ENCODE measurements around the gene DAZL.

The DAZL gene

DNA sequence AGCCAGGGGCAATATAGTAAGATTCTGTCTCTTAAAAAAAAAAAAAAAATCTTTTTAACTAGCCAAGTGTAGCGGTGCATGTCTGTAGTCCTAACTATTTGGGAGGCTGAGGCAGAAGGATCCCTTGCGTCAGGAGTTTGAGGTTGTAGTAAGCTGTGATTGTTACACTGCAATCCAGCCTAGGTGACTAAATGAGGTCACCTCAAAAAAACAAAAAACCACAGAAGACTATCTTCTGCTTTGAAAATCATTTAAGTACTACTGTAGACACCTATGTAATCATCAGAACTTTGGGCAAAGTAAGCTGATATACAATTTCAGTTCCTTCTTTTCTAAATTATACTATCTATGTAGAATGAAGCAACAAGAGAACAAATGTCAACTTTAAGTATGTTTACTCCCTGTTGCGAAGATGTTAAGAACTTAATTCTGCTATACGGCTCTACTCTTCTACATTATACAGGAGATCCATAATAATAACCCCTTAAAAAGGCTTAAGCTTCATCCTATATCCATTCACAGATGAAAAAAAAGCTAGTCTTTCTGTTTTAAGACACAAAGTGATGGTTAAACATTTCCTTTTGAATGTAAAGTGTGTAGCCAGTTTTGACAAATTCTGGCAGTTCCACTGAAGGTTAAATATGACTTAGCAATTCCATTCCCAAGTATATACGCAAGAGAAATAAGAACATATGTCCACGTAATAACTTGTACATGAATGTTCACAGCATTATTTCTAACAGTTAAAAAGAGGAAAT, 15.2 kb downstream of the DAZL start:
- no peak for DNase-seq

DNA sequence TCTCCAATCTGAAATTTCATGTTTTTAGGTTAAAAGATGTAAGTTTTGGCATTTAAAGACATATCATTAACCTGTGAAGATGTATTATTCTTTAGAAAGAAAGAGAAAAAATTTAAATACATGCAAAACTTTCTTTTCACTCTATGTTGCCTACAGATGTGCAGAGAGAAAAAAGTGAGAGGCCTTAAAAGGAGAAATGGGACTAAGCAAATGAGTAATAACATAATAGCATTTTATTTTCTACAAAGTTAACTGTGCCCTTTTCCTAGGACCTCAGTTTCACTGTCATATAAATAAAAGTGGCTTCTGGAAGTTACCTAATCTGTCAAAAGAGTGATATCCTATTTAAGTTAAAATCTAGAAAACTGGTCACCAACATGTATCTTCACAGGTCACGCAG, 16.1 kb downstream of the DAZL start:
- no peak for DNase-seq

DNA sequence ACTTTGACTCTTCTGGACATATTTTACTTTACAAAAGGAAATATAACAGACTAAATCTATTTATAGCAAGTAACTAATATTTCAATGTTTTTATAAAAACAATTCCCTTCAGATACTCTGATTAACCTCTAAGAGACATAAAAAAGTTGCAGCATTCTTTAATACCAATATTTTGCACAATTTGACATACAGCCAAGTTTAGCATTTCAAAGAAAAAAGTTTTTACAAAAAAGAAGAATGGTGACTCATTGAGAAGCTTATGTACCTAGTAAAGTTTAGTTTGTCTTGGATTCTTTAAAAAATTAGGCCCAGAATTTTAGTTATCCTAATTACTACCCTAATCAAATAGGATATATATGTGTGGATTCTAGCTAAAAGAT, 17.6 kb downstream of the DAZL start:
- no peak for DNase-seq

- DNase-seq = no peak
Observed at GRCh38 chr3:16587047-16587680, 18.1 kb downstream of the DAZL start.

- DNase-seq = no peak
Observed at GRCh38 chr3:16584880-16585279, 20.3 kb downstream of the DAZL start.

- DNase-seq = no peak
Observed at GRCh38 chr3:16583551-16583950, 21.7 kb downstream of the DAZL start.

DNA sequence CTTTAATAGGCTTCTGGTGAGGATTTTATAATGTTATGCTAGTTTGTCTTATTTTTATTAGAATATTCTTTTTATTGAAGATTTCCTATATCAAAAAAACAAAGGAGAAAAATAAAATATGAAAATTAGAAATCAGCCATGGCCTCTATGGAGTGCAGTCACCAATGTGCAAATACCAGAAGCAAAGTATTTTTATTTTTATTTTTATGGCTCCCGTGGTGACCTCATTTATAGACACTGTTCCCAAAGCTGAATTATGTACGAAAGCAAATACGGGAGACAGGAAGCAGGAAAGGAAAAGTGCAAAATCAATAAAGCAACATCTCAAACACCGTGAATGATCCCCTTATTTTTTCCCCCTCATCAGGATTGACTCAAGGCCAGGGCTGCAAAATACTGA, 35.1 kb downstream of the DAZL start:
- DNase-seq = no peak

DNA sequence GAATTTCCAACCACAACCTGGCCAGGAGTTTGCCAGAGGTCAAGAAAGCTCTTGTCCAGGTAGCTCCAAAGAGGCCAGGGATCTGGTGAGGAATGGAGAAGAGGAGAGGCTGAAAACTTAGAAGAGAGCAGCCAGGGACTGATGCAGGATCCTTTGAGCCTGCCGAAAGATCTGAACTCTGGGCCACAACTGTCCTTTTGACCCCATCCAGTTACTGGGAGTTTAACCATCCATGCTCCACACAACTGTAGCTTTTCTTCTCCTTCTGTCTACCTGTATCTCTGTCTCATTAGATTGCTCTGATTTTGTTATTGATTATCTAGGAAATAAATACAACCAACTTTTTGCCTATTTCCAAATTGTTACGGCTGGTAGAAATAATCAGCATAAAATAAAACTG, 36.7 kb downstream of the DAZL start:
- no peak for DNase-seq

- DNase-seq = no peak
Observed at GRCh38 chr3:16568115-16568514, 37.1 kb downstream of the DAZL start.

- peak in 2 of 3 donors; percentile 35 to 37 for DNase-seq
Observed at GRCh38 chr3:16559653-16560365, 45.4 kb downstream of the DAZL start.

DNA sequence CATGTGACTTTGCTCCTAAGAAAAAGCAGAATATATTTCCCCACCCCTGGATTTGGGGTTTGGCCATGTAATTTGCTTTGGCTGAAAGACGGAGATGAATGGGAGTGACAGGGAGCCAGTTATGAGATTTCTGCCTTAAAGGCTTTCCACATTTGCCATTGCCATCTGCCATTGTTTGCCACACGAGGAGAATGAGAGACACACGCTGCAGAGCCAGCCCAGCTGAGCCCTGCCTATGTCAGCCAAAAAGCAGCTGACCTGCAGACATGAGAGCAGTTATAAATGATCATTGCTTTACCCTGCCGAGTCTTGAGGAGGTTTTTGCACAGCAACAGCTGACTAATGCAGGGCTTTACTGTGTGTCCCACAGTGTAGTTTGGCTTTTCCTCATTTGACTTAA, 51.1 kb downstream of the DAZL start:
- DNase-seq = no peak

DNA sequence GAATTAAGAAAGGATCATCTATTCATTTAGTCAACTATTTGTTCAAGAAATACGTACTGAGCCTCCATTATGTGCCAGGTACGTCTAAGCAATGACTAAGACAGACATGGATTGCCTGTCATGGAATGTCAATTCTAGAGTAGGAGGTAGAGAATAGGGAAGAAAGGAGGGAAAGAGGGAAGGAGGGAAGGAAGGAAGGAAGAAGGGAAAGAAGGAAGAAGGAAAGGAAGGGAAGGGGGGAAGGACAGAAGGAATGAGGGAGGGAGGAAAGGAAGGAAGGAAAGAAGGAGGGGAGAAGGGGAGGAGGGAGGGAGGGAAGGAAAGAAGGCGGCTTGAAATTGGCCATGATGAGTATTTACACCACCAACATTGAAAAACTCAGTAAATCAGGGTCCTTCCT, 52.5 kb downstream of the DAZL start:
- no peak for DNase-seq

- DNase-seq = no peak
Observed at GRCh38 chr3:16551342-16551976, 53.8 kb downstream of the DAZL start.

- DNase-seq = peak; percentile 87 to 94 (median 89)
Observed at GRCh38 chr3:16550676-16551341, 54.4 kb downstream of the DAZL start.

DNA sequence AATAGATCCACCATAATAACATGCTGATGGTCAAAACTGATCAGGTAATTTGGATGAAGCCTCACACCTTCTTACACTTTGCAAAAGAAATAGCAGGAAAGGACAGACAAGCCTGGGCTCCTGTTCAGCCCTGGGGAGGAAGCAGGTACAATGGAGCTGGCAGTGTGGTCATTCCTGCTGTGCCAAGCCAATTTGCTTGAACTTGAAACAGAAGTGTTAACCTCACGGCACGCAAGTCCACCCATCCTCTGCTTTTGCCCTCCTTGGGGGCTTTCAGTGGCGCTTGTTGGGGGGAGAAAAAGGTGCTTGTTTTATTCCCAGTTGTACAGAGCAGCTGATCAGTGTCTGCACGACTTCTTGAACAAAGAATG, 54.9 kb downstream of the DAZL start:
- DNase-seq = no peak

DNA sequence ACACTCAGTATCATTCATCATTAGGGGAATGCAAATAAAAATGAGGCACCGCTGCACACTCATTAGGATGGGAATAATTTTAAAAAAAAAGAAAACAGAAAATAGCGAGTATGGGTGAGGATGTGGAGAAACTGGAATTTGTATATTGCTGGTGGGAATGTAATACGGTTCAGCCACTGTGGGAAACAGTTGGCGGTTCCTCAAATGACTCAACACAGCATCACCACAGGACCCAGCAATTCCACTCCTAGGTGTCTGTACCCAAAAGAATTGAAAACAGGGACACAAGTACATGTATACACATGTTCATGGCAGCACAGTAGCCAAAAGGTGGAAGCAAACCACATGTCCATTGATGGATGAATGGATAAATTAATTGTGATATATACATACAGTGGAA, 56.5 kb downstream of the DAZL start:
- DNase-seq = peak in 2 of 3 donors; percentile 33 to 39

DNA sequence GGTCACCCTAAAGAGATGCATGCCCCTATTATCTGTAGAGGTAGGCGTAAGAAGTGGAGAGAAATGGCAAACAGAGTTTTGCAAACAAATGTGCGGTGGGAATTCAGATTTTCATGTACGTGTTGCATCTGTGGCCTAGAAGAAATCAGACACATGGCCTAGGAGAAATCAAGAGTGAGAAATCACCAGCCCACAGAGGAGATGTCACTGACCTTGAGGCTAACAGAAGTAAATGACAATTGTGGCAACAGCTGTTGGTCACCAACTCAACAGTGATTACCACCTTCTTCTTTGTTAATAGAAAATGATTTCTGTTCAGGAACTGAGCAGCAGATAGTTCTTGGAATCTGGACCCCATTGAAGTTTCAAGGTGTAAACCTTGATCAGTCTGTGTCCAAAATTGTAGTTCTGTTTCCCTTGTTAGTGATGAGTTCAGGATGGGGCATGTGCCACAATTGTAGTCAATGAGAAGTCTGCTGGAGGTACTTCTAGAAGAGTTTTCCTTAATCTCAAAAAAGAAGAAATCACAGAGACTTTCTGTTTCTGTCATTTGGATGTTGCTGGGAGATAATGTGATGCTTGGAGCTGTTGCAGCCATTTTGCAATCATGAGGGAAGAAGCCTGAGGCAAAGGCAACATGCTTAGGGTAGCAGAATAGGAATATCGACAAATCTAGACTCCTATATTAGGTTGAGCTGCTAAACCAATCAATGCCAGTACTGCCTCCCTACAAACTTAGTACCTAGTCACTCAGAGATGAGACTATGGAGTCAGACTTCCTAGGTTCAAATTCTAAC, 57.5 kb downstream of the DAZL start:
- peak in 1 of 3 donors; percentile 47 for DNase-seq

DNA sequence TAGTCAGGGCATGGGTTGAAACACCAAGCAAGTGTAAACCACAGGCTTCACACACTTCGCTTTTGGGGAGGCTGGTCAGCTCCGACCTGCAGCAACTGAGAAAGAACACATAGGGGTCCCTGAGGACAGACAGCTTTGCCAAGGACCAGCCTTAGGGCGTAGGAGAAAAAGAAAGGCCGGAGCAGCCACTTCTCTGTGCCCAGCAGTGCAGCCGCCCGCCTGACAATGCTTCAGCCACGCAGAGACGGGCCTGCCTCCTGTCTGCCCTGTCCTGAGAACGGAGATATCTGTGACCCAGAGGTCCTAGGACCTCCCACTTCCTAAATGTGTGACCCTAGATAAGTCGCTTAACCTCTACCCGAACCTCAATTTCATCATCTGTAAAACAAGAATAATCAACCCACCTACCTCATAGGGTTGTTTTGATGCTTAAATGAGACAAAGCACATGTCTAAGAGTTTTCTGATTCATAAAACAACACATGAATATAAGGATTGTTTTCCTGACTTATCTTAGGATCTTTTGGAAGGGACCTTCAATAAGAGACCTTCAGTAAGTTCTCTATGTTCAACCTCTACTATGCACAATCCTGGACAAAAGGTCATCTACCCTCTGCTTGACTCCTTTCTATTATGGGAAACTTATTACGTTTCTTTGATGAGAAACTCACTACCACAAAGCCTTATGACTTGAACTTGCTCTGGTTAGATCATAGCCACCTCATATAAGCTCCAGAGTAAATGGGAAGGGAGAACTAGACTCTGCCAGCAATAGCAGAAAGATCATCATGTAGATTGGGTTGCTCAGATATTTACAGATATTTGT, 58.8 kb downstream of the DAZL start:
- peak; percentile 37 to 43 (median 43) for DNase-seq

GRCh38 chr3:16545413-16546185, 59.6 kb downstream of the DAZL start:
- DNase-seq = no peak

GRCh38 chr3:16543242-16543864, 61.9 kb downstream of the DAZL start:
- no peak for DNase-seq
